ENCODE measurements around the gene ZFP91.
A peak's percentile ranks its signal among the peaks of the same experiment; 100 is the strongest.

Gene ZFP91

GRCh38 chr11:58575377-58576020 is 3.4 kb upstream of the ZFP91 start, which contains the start of gene LPXN:
Gene LPXN, minus strand, starts transcription at chr11:58575856. Its CDS starts 84 bp downstream, at chr11:58575772.
- TF ChIP-seq CTCF (IDR thresholded peaks at IDR 0.05; ENCODE audit: low read depth, low read length): no peak

GRCh38 chr11:58576887-58577471 is 1.9 kb upstream of the ZFP91 start:
- H3K4me3 ChIP-seq (ENCODE audit: low read depth, low read length): peak overlapping the region; percentile 92
- TF ChIP-seq CTCF (IDR thresholded peaks at IDR 0.05; ENCODE audit: low read depth, low read length): peak; percentile 9; the same call in 1 of the 2 replicates

More at GRCh38 chr11:58575377-58576020, 3.4 kb upstream of the ZFP91 start, which contains the start of gene LPXN:
- peak within 1 kb of the TSS; percentile 92 for H3K4me3 ChIP-seq (ENCODE audit: low read depth, low read length)

GRCh38 chr11:58577555-58578135 is 1.2 kb upstream of the ZFP91 start:
- peak overlapping the region; percentile 92 for H3K4me3 ChIP-seq (ENCODE audit: low read depth, low read length)
- TF ChIP-seq CTCF (IDR thresholded peaks at IDR 0.05; ENCODE audit: low read depth, low read length): no peak

GRCh38 chr11:58578136-58578634 is 678 bp upstream of the ZFP91 start:
- no peak for TF ChIP-seq CTCF (IDR thresholded peaks at IDR 0.05; ENCODE audit: low read depth, low read length)
- H3K4me3 ChIP-seq (ENCODE audit: low read depth, low read length): peak overlapping the region; percentile 92

- peak; percentile 66 for TF ChIP-seq CTCF (IDR thresholded peaks at IDR 0.05; ENCODE audit: low read depth, low read length)
- peak overlapping the region; percentile 92 for H3K4me3 ChIP-seq (ENCODE audit: low read depth, low read length)
These were observed 598 bp downstream of the ZFP91 start for GRCh38 chr11:58579192-58580129.

- H3K4me3 ChIP-seq (ENCODE audit: low read depth, low read length): peak overlapping the region; percentile 92
- no peak for TF ChIP-seq CTCF (IDR thresholded peaks at IDR 0.05; ENCODE audit: low read depth, low read length)
These were observed 1.4 kb downstream of the ZFP91 start for GRCh38 chr11:58580311-58580710.
